ENCODE measurements around the gene TSPAN11.

GRCh38 chr12:31006416-31007152, 80.0 kb downstream of the TSPAN11 start:
- TF ChIP-seq CTCF (IDR thresholded peaks at IDR 0.05) (no peak), POLR2A (IDR thresholded peaks at IDR 0.05) (no peak)

All from body of pancreas (tissue), 4 donors.